K562 (cell line): Measurements from ENCODE around the gene CERS2. TPM values are rescaled to one million over a fixed set of nuclear protein-coding genes. Genes with fewer than 3 reads are reported as not detected.

Experiments
- ATAC-seq: fragments of 200-7000 bp; cut with Tn5 transposase; 3 replicates; pipeline ENCODE4 v1.9.1; 2020; ENCODE audit warnings: moderate library complexity
- BruUV-seq: library from RNA; stranded (reverse); fragments of 400-500 nt; replicated peaks from 2 replicates; lab custom pipeline; 2021; lab: Mats Ljungman, UMichigan
- CTCF ChIA-PET: fragments of 300-600 bp; formaldehyde crosslinking; extraction: SDS; loops from one replicate; lab custom pipeline; 2021; ENCODE audit warnings: low intra/inter-chr PET ratio; lab: Yijun Ruan, JAX
- POLR2A ChIA-PET: fragments of 300-600, 350-650 bp; sonication (Branson Sonifier 250); formaldehyde crosslinking; extraction: SDS; loops from one replicate; lab custom pipeline; 2021; ENCODE audit warnings: antibody characterized with exemption, inconsistent platforms; lab: Yijun Ruan, JAX
- DNase-seq, 4 experiments: peaks; one replicate each; pipeline versions ENCODE4 v3.0.0 to v3.0.0-alpha.2; 2011 to 2018; ENCODE audit warnings: low spot score in 3 of 4, mixed read lengths in 3 of 4; ENCODE audit errors: extremely low read depth in 1 of 4
- FAIRE-seq: peaks from 2 replicates; lab custom pipeline; 2011; peaks lifted over from hg19 to GRCh38; lab: Jason Lieb, UNC
- H2AFZ ChIP-seq: 2 replicates; pipeline ENCODE4 v1.6.0; 2011; ENCODE audit warnings: low read depth, low read length, control low read depth, inconsistent platforms
- H3K27ac ChIP-seq: fragments of 200-600 bp; 3 replicates; pipeline ENCODE4 v1.8.0; 2011; ENCODE audit warnings: low read depth, mild to moderate bottlenecking, control low read depth, inconsistent platforms, low read length, moderate library complexity, mixed read lengths; ENCODE audit errors: extremely low read depth
- H3K27me3 ChIP-seq, 2 experiments: fragments of 300-600 bp in 1 of 2; 2 replicates in 1 of 2; 3 replicates in 1 of 2; pipeline versions ENCODE4 v1.6.0 to v1.8.0; 2011; ENCODE audit warnings: inconsistent platforms in 2 of 2, low read length in 2 of 2, mild to moderate bottlenecking in 1 of 2, mixed read lengths in 1 of 2, moderate library complexity in 1 of 2; ENCODE audit not compliant: control insufficient read depth in 2 of 2, insufficient read depth in 2 of 2
- H3K36me3 ChIP-seq: fragments of 300-600 bp; 3 replicates; pipeline ENCODE4 v1.8.0; 2011; ENCODE audit warnings: mild to moderate bottlenecking, low read length, inconsistent platforms; ENCODE audit not compliant: control insufficient read depth, insufficient read depth
- H3K4me1 ChIP-seq, 2 experiments: fragments of 200-600 bp in 1 of 2; replicated peaks in 1 of 2; 2 replicates in 1 of 2; 3 replicates in 1 of 2; pipeline versions ENCODE4 v1.5.1 to v1.8.0; 2011; ENCODE audit warnings: inconsistent platforms in 2 of 2, low read length in 2 of 2, mild to moderate bottlenecking in 1 of 2, mixed read lengths in 1 of 2, moderate library complexity in 1 of 2; ENCODE audit not compliant: control insufficient read depth in 2 of 2, insufficient read depth in 2 of 2
- H3K4me2 ChIP-seq: 2 replicates; pipeline ENCODE4 v1.6.1; 2011; ENCODE audit warnings: low read length, control low read depth, inconsistent platforms, mixed read lengths; ENCODE audit not compliant: insufficient read depth
- H3K4me3 ChIP-seq: fragments of 200-600 bp; sonication (generic), shearing (Covaris generic); 2 replicates; pipeline ENCODE4 v1.5.1; 2016; ENCODE audit warnings: control low read depth, inconsistent platforms
- H3K79me2 ChIP-seq: fragments of 200-600 bp; 3 replicates; pipeline ENCODE4 v1.8.0; 2011; ENCODE audit warnings: low read length, inconsistent platforms; ENCODE audit not compliant: control insufficient read depth, insufficient read depth
- H3K9ac ChIP-seq, 2 experiments: 2 replicates each; pipeline versions ENCODE4 v1.6.0 to v1.6.1; 2011; ENCODE audit warnings: low read depth in 2 of 2, low read length in 2 of 2, control low read depth in 1 of 2, inconsistent platforms in 1 of 2, mild to moderate bottlenecking in 1 of 2, mixed read lengths in 1 of 2; ENCODE audit not compliant: insufficient read depth in 1 of 2
- H3K9me1 ChIP-seq: one replicate; pipeline ENCODE4 v1.6.0; 2011; ENCODE audit warnings: inconsistent platforms, mild to moderate bottlenecking, low read length, moderate library complexity; ENCODE audit not compliant: control insufficient read depth, insufficient read depth
- H3K9me3 ChIP-seq: replicated peaks from 2 replicates; pipeline ENCODE4 v1.5.1; 2011; ENCODE audit warnings: low read depth, low read length, inconsistent platforms; ENCODE audit not compliant: control insufficient read depth, insufficient read depth
- H4K20me1 ChIP-seq: replicated peaks from 2 replicates; pipeline ENCODE4 v1.6.1; 2011; ENCODE audit warnings: low read length, inconsistent platforms, mixed read lengths; ENCODE audit not compliant: control insufficient read depth, insufficient read depth
- BACH1 ChIP-seq: fragments of 200-800 bp; sonication (Bioruptor generic); IDR thresholded peaks from 2 replicates; pipeline ENCODE4 v1.6.1; 2016; ENCODE audit warnings: missing genetic modification characterization, missing compliant biosample characterization
- CC2D1A ChIP-seq: fragments of 450-650 bp; IDR thresholded peaks from 2 replicates; pipeline ENCODE4 v1.6.1; 2017; ENCODE audit warnings: mild to moderate bottlenecking
- DIDO1 ChIP-seq: fragments of 450-650 bp; IDR thresholded peaks from 2 replicates; pipeline ENCODE4 v1.6.1; 2016; ENCODE audit warnings: low read depth, missing biosample characterization, missing genetic modification characterization
- KDM1A ChIP-seq, 2 experiments: fragments of 450-650 bp; IDR thresholded peaks; 2 replicates each; pipeline ENCODE4 v1.6.1; 2016; ENCODE audit warnings: mild to moderate bottlenecking in 2 of 2
- MAFK ChIP-seq: IDR thresholded peaks from 2 replicates; pipeline ENCODE4 v1.6.1; 2011; ENCODE audit warnings: low read length, improper control_type of control experiment
- RAD21 ChIP-seq, 2 experiments: fragments of 250-450 bp in 1 of 2; fragments of 450-650 bp in 1 of 2; sonication (Bioruptor Pico) in 1 of 2; formaldehyde crosslinking in 1 of 2; IDR thresholded peaks in 1 of 2; conservative IDR thresholded peaks in 1 of 2; 2 replicates each; pipeline versions ENCODE4 v1.4.0 to v1.8.0; 2020 to 2022; ENCODE audit warnings: mild to moderate bottlenecking in 2 of 2, moderate library complexity in 1 of 2
- RBBP5 ChIP-seq: fragments of 200-600 bp; sonication (generic); IDR thresholded peaks from 2 replicates; pipeline ENCODE4 v1.6.1; 2012; ENCODE audit warnings: borderline replicate concordance, mild to moderate bottlenecking, low read length, control low read depth, inconsistent platforms; ENCODE audit not compliant: insufficient read depth, poor library complexity, severe bottlenecking
- TBL1XR1 ChIP-seq, 2 experiments: IDR thresholded peaks; 2 replicates each; pipeline ENCODE4 v1.6.1; 2012; ENCODE audit warnings: improper control_type of control experiment in 2 of 2, low read length in 2 of 2, mild to moderate bottlenecking in 1 of 2
- TRIM28 ChIP-seq: fragments of 450-650 bp; IDR thresholded peaks from 2 replicates; pipeline ENCODE4 v1.6.1; 2017
- ZBED1 ChIP-seq: IDR thresholded peaks from 2 replicates; pipeline ENCODE4 v1.6.1; 2014
- WGBS: fragments of 100-300 bp; shearing (Covaris generic); methylation state at CpG from one replicate; pipeline ENCODE4 v1.1.6; 2016; ENCODE audit warnings: low coverage, mixed read lengths; ENCODE audit not compliant: insufficient coverage; ENCODE audit errors: missing lambda C conversion rate; 5-methylcytosine and 5-hydroxymethylcytosine counted together
- in situ Hi-C: fragments of 300-500 bp; cut with MboI; formaldehyde crosslinking; loops from 4 replicates; pipeline ENCODE4 v1.15.0; 2018; ENCODE audit warnings: inconsistent platforms, mixed read lengths
- intact Hi-C: fragments of 100-400 bp; cut with micrococcal nuclease; formaldehyde crosslinking; loops from 2 replicates; pipeline ENCODE4 v1.14.2; 2022
- polyA plus RNA-seq, 8 experiments: library from polyadenylated mRNA; depleted of rRNA in 4 of 8; stranded (reverse) in 5 of 8; unstranded in 3 of 8; fragments of >200 nt; fragmentation: Nextera tagmentation in 2 of 8; fragmentation: Illumina TruSeq in 1 of 8; extraction: Ambion mirVana in 2 of 8; extraction: Trizol in 1 of 8; gene quantifications; 2 replicates each; pipeline versions ENCODE4 v1.2.1 to v1.2.3, GENCODE V29; 2011 to 2014; ENCODE audit warnings: inconsistent platforms in 1 of 8, missing spikeins in 1 of 8
- total RNA-seq, 7 experiments: library from RNA; depleted of rRNA in 6 of 7; stranded (reverse); fragments of >200 nt in 6 of 7; fragmentation: Illumina TruSeq in 2 of 7; extraction: Trizol in 2 of 7; gene quantifications; 2 replicates each; pipeline versions ENCODE4 v1.2.1 to v1.2.3, GENCODE V29; 2011 to 2021; ENCODE audit warnings: low replicate concordance in 1 of 7
- TF ChIP-seq, protein P1 (sequence below): fragments of 250-450 bp; sonication (Bioruptor Pico); IDR thresholded peaks from 2 replicates; pipeline ENCODE4 v1.6.1; 2021; ENCODE audit warnings: mild to moderate bottlenecking
- TF ChIP-seq, protein P2 (sequence below): fragments of 450-650 bp; IDR thresholded peaks from 2 replicates; pipeline ENCODE4 v1.6.1; 2016
- TF ChIP-seq, protein P3 (sequence below): sonication (generic); formaldehyde crosslinking; IDR thresholded peaks from 2 replicates; pipeline ENCODE4 v1.8.1; 2023; ENCODE audit warnings: mild to moderate bottlenecking, missing genetic modification reagents
- TF ChIP-seq, protein P4 (sequence below), 3 experiments: IDR thresholded peaks in 2 of 3; conservative IDR thresholded peaks in 1 of 3; 2 replicates each; pipeline ENCODE4 v1.5.1; 2011 to 2012; ENCODE audit warnings: low read length in 3 of 3, mild to moderate bottlenecking in 3 of 3, control low read depth in 2 of 3, improper control_type of control experiment in 1 of 3, inconsistent platforms in 1 of 3, low read depth in 1 of 3, mixed read lengths in 1 of 3, moderate library complexity in 1 of 3; ENCODE audit not compliant: insufficient read depth in 2 of 3
- TF ChIP-seq, protein P5 (sequence below), 2 experiments: fragments of 450-650 bp; conservative IDR thresholded peaks; 2 replicates each; pipeline ENCODE4 v1.6.1; 2017; ENCODE audit warnings: mild to moderate bottlenecking in 2 of 2, moderate library complexity in 2 of 2

The CERS2 gene
- total and polyA plus RNA-seq, 9 of the 15 experiments (the other 6 are each of a cell fraction or from before 2014, with no cell fraction given) = 23.4 to 295 (median 132) TPM

DNA sequence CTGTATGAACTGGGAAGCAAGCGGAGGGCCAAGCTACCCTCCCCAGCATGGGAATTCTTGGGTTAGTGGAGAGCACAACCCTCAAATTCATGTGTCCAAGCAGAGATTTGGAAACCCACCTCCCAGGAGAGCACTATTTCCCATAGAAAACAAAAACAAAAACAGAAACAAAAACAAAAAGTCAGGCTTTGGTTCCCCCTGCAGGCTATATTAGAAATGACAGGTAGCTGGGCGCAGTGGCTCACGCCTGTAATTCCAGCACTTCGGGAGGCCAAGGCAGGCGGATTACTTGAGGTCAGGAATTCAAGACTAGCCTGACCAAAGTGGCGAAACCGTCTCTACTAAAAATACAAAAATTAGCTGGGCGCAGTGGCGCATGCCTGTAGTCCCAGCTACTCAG, 21.3 kb upstream of the CERS2 start:
- 16% methylated on average over 9 of the region's 9 CpGs for WGBS
- Histone ChIP-seq H2AFZ (peak overlapping the region; percentile 34; the same call in 1 of the 2 replicates), H3K4me2 (peak overlapping the region; percentile 18; the same call in 1 of the 2 replicates), H3K4me3 (no peak overlapping the region), H4K20me1 (no peaks in the 10 kb centered on the region), H3K79me2 (no peaks in the 10 kb centered on the region), H3K9ac (no peak overlapping the region), H3K4me1 (peaks cover 27 to 33% of the 10 kb centered on the region in 2 experiments), H3K9me1 (no peaks in the 10 kb centered on the region), H3K36me3 (peaks cover 11% of the 10 kb centered on the region; the same call in 2 of the 3 replicates), H3K27ac (no peak overlapping the region), H3K27me3 (no peaks in the 10 kb centered on the region), H3K9me3 (no peaks in the 10 kb centered on the region)
- peak in 3 of 4 experiments; percentile 38 to 55 (median 39) for DNase-seq
- no TSS peak for BruUV-seq
- intact Hi-C loops = loop anchor here (5.0 to 10.0 kb wide), 3 partner anchors 161 to 739 kb away; partner anchors contain the start of gene CA14
- CTCF ChIA-PET = interaction anchor here (0.6 to 2.6 kb wide), 6 partner anchors 373 to 840 kb away, joined by 3 to 9 read pairs (median 3); no protein-coding TSS in a partner anchor
- FAIRE-seq = peak; percentile 85
- POLR2A ChIA-PET = interaction anchor here (0.6 to 3.6 kb wide), 6 partner anchors 10 to 435 kb away, joined by 3 to 22 read pairs (median 3); partner anchors contain the start of genes ANXA9, MCL1 and MINDY1
- in situ Hi-C loops = loop anchor here (5.0 to 10.0 kb wide), 2 partner anchors 431 to 739 kb away; partner anchors contain the start of gene CA14
- ATAC-seq = peak; percentile 34; the same call in 1 of the 3 replicates
- TF ChIP-seq DIDO1 (no peak), RBBP5 (no peak), TBL1XR1 (IDR thresholded peaks at IDR 0.05; ENCODE audit: low read length in 2 of 2) (no peak), CC2D1A (peak; percentile 64; the same call in 1 of the 2 replicates), ZBED1 (no peak), MAFK (no peak), RAD21 (CRISPR knock-in tag; conservative IDR thresholded peaks at IDR 0.05 in 1 of 2, IDR thresholded peaks at IDR 0.05 in 1 of 2) (peak; percentile 64 to 70), BACH1 (tag) (no peak), TRIM28 (no peak), KDM1A (IDR thresholded peaks at IDR 0.05) (no peak)
- TF ChIP-seq, protein P1, sequence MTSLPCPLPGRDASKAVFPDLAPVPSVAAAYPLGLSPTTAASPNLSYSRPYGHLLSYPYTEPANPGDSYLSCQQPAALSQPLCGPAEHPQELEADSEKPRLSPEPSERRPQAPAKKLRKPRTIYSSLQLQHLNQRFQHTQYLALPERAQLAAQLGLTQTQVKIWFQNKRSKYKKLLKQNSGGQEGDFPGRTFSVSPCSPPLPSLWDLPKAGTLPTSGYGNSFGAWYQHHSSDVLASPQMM (CRISPR knock-in tag) = no peak
- TF ChIP-seq, protein P2, sequence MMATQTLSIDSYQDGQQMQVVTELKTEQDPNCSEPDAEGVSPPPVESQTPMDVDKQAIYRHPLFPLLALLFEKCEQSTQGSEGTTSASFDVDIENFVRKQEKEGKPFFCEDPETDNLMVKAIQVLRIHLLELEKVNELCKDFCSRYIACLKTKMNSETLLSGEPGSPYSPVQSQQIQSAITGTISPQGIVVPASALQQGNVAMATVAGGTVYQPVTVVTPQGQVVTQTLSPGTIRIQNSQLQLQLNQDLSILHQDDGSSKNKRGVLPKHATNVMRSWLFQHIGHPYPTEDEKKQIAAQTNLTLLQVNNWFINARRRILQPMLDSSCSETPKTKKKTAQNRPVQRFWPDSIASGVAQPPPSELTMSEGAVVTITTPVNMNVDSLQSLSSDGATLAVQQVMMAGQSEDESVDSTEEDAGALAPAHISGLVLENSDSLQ = 0 out of 2 replicates have a peak, but pooled peaks have one; percentile 14
- TF ChIP-seq, protein P3, sequence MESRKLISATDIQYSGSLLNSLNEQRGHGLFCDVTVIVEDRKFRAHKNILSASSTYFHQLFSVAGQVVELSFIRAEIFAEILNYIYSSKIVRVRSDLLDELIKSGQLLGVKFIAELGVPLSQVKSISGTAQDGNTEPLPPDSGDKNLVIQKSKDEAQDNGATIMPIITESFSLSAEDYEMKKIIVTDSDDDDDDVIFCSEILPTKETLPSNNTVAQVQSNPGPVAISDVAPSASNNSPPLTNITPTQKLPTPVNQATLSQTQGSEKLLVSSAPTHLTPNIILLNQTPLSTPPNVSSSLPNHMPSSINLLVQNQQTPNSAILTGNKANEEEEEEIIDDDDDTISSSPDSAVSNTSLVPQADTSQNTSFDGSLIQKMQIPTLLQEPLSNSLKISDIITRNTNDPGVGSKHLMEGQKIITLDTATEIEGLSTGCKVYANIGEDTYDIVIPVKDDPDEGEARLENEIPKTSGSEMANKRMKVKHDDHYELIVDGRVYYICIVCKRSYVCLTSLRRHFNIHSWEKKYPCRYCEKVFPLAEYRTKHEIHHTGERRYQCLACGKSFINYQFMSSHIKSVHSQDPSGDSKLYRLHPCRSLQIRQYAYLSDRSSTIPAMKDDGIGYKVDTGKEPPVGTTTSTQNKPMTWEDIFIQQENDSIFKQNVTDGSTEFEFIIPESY (CRISPR knock-in tag) = no peak
- TF ChIP-seq, protein P4, sequence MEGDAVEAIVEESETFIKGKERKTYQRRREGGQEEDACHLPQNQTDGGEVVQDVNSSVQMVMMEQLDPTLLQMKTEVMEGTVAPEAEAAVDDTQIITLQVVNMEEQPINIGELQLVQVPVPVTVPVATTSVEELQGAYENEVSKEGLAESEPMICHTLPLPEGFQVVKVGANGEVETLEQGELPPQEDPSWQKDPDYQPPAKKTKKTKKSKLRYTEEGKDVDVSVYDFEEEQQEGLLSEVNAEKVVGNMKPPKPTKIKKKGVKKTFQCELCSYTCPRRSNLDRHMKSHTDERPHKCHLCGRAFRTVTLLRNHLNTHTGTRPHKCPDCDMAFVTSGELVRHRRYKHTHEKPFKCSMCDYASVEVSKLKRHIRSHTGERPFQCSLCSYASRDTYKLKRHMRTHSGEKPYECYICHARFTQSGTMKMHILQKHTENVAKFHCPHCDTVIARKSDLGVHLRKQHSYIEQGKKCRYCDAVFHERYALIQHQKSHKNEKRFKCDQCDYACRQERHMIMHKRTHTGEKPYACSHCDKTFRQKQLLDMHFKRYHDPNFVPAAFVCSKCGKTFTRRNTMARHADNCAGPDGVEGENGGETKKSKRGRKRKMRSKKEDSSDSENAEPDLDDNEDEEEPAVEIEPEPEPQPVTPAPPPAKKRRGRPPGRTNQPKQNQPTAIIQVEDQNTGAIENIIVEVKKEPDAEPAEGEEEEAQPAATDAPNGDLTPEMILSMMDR (IDR thresholded peaks at IDR 0.05 in 2 of 3, conservative IDR thresholded peaks at IDR 0.05 in 1 of 3; ENCODE audit: insufficient read depth in 2 of 3, low read depth in 1 of 3, low read length in 3 of 3) = peak; percentile 56 to 76 (median 73); a peak in 5 of 6 replicates
- TF ChIP-seq, protein P5, sequence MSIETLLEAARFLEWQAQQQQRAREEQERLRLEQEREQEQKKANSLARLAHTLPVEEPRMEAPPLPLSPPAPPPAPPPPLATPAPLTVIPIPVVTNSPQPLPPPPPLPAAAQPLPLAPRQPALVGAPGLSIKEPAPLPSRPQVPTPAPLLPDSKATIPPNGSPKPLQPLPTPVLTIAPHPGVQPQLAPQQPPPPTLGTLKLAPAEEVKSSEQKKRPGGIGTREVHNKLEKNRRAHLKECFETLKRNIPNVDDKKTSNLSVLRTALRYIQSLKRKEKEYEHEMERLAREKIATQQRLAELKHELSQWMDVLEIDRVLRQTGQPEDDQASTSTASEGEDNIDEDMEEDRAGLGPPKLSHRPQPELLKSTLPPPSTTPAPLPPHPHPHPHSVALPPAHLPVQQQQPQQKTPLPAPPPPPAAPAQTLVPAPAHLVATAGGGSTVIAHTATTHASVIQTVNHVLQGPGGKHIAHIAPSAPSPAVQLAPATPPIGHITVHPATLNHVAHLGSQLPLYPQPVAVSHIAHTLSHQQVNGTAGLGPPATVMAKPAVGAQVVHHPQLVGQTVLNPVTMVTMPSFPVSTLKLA (conservative IDR thresholded peaks at IDR 0.05) = no peak
